Measurements from ENCODE around the gene HERC4. TPM values are rescaled to one million over a fixed set of nuclear protein-coding genes. Genes with fewer than 3 reads are reported as not detected.

HERC4 gene
- total RNA-seq, 1 donor from 2014 or later: 31.9 TPM

DNA sequence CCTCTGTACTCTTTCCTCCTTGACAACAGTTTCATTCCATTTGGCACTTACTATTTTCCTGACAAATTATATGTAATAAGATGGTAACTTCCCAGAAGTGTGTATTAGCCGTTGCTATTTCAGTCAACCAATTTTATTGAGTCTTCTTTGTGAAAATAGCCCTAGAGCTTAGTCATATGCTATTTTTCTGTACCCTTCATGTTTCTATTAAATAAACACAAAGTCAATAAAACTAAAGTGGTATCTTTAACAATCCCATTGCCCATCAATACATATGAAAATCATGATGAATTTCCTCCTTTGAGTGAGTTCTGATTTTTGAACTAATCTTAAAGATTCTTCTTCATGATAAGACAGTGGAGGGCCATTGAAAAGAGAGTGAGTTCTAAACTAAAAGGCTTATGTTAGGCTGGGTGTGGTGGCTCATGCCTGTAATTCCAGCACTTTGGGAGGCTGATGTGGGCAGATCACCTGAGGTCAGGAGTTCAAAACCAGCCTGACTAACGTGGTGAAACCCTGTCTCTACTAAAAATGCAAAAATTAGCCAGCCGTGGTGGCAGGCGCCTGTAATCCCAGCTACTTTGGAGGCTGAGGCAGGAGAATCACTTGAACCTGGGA, 28.3 kb upstream of the HERC4 start:
- TF ChIP-seq, protein P1, sequence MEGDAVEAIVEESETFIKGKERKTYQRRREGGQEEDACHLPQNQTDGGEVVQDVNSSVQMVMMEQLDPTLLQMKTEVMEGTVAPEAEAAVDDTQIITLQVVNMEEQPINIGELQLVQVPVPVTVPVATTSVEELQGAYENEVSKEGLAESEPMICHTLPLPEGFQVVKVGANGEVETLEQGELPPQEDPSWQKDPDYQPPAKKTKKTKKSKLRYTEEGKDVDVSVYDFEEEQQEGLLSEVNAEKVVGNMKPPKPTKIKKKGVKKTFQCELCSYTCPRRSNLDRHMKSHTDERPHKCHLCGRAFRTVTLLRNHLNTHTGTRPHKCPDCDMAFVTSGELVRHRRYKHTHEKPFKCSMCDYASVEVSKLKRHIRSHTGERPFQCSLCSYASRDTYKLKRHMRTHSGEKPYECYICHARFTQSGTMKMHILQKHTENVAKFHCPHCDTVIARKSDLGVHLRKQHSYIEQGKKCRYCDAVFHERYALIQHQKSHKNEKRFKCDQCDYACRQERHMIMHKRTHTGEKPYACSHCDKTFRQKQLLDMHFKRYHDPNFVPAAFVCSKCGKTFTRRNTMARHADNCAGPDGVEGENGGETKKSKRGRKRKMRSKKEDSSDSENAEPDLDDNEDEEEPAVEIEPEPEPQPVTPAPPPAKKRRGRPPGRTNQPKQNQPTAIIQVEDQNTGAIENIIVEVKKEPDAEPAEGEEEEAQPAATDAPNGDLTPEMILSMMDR (IDR thresholded peaks at IDR 0.05; ENCODE audit: borderline replicate concordance): no peak
- no peak overlapping the region for H3K27ac ChIP-seq (replicated peaks)

GRCh38 chr10:68101066-68101465, 26.0 kb upstream of the HERC4 start:
- intact Hi-C loops (cut with micrococcal nuclease): no loop called here
- Histone ChIP-seq H3K27me3 (ENCODE audit: low read depth) (no peaks in the 10 kb centered on the region), H3K36me3 (no peaks in the 10 kb centered on the region), H3K4me3 (no peak overlapping the region), H3K9me3 (replicated peaks) (no peaks in the 10 kb centered on the region), H3K27ac (replicated peaks) (no peak overlapping the region), H3K4me1 (peaks cover 17% of the 10 kb centered on the region)
- DNase-seq: no peak
- TF ChIP-seq, protein P1 (IDR thresholded peaks at IDR 0.05; ENCODE audit: borderline replicate concordance): no peak

More for the DNA sequence above, 28.3 kb upstream of the HERC4 start:
- intact Hi-C loops (cut with micrococcal nuclease): no loop called here
- H3K4me1 ChIP-seq: peaks cover 17% of the 10 kb centered on the region
- no peaks in the 10 kb centered on the region for H3K27me3 ChIP-seq (ENCODE audit: low read depth)
- H3K9me3 ChIP-seq (replicated peaks): no peaks in the 10 kb centered on the region
- no peaks in the 10 kb centered on the region for H3K36me3 ChIP-seq
- no peak overlapping the region for H3K4me3 ChIP-seq
- DNase-seq: no peak

- intact Hi-C loops (cut with micrococcal nuclease): no loop called here
Measured at GRCh38 chr10:68099736-68100135, 24.7 kb upstream of the HERC4 start.

GRCh38 chr10:68096913-68097516, 21.9 kb upstream of the HERC4 start:
- Histone ChIP-seq H3K27me3 (ENCODE audit: low read depth) (no peaks in the 10 kb centered on the region), H3K9me3 (replicated peaks) (no peaks in the 10 kb centered on the region), H3K36me3 (no peaks in the 10 kb centered on the region), H3K27ac (replicated peaks) (peak overlapping the region; percentile 60), H3K4me3 (no peak overlapping the region), H3K4me1 (peaks cover 12% of the 10 kb centered on the region)
- TF ChIP-seq, protein P1 (IDR thresholded peaks at IDR 0.05; ENCODE audit: borderline replicate concordance): no peak
- no peak for DNase-seq
- intact Hi-C loops (cut with micrococcal nuclease): no loop called here

More at GRCh38 chr10:68099736-68100135, 24.7 kb upstream of the HERC4 start:
- H3K36me3 ChIP-seq: no peaks in the 10 kb centered on the region
- H3K9me3 ChIP-seq (replicated peaks): no peaks in the 10 kb centered on the region
- peaks cover 17% of the 10 kb centered on the region for H3K4me1 ChIP-seq
- peak overlapping the region; percentile 60 for H3K27ac ChIP-seq (replicated peaks)
- TF ChIP-seq, protein P1 (IDR thresholded peaks at IDR 0.05; ENCODE audit: borderline replicate concordance): no peak
- H3K4me3 ChIP-seq: no peak overlapping the region
- no peaks in the 10 kb centered on the region for H3K27me3 ChIP-seq (ENCODE audit: low read depth)
- DNase-seq: no peak

GRCh38 chr10:68095153-68095552, 20.1 kb upstream of the HERC4 start:
- Histone ChIP-seq H3K36me3 (no peaks in the 10 kb centered on the region), H3K27ac (replicated peaks) (peak overlapping the region; percentile 21), H3K27me3 (ENCODE audit: low read depth) (no peaks in the 10 kb centered on the region), H3K9me3 (replicated peaks) (no peaks in the 10 kb centered on the region), H3K4me3 (no peak overlapping the region), H3K4me1 (peaks cover 8% of the 10 kb centered on the region)
- no peak for DNase-seq
- TF ChIP-seq, protein P1 (IDR thresholded peaks at IDR 0.05; ENCODE audit: borderline replicate concordance): no peak
- intact Hi-C loops (cut with micrococcal nuclease): no loop called here
